Middle frontal gyrus (tissue), 1 donor: ENCODE data around the gene ERC2.
"Not testable (repeated sequence)": the region's sequence is repeated elsewhere in the genome, so short reads cannot be mapped to it uniquely, and the experiment has no call there.

Source experiments
- DNase-seq: peaks from one replicate; pipeline ENCODE4 v3.0.0-alpha.2; 2015; ENCODE audit warnings: low spot score; ENCODE audit errors: extremely low spot score

The ERC2 gene

GRCh38 chr3:55854494-55854893, 613.8 kb downstream of the ERC2 start:
- no peak for DNase-seq

GRCh38 chr3:55852326-55852725, 615.9 kb downstream of the ERC2 start:
- no peak for DNase-seq

GRCh38 chr3:55842204-55842603, 626.1 kb downstream of the ERC2 start:
- DNase-seq: no peak

- not testable (repeated sequence) for DNase-seq
Observed at GRCh38 chr3:55831876-55832275, 636.4 kb downstream of the ERC2 start.

- DNase-seq: no peak
Observed at GRCh38 chr3:55828712-55829111, 639.6 kb downstream of the ERC2 start.

GRCh38 chr3:55827786-55828185, 640.5 kb downstream of the ERC2 start:
- DNase-seq: no peak

- no peak for DNase-seq
Observed at GRCh38 chr3:55826731-55827496, 641.4 kb downstream of the ERC2 start.

GRCh38 chr3:55826097-55826496, 642.2 kb downstream of the ERC2 start:
- DNase-seq: no peak

- DNase-seq: no peak
Observed at GRCh38 chr3:55824406-55824805, 643.9 kb downstream of the ERC2 start.

GRCh38 chr3:55823829-55824228, 644.4 kb downstream of the ERC2 start:
- no peak for DNase-seq

GRCh38 chr3:55823001-55823400, 645.3 kb downstream of the ERC2 start:
- no peak for DNase-seq

GRCh38 chr3:55819005-55819404, 649.3 kb downstream of the ERC2 start:
- DNase-seq: no peak

GRCh38 chr3:55818485-55818884, 649.8 kb downstream of the ERC2 start:
- no peak for DNase-seq

- DNase-seq: no peak
Observed at GRCh38 chr3:55816794-55817576, 651.3 kb downstream of the ERC2 start.

GRCh38 chr3:55815262-55815661, 653.0 kb downstream of the ERC2 start:
- DNase-seq: no peak

GRCh38 chr3:55813268-55814097, 654.8 kb downstream of the ERC2 start:
- DNase-seq: no peak

GRCh38 chr3:55812394-55813013, 655.8 kb downstream of the ERC2 start:
- DNase-seq: no peak

- no peak for DNase-seq
Observed at GRCh38 chr3:55807210-55807609, 661.1 kb downstream of the ERC2 start.

GRCh38 chr3:55805169-55805568, 663.1 kb downstream of the ERC2 start:
- DNase-seq: no peak

- no peak for DNase-seq
Observed at GRCh38 chr3:55804170-55805095, 663.8 kb downstream of the ERC2 start.
